GM21619 (cell line): ENCODE results near the gene SLC25A15.

Source experiments
- ATAC-seq: cut with Tn5 transposase; IDR thresholded peaks from one replicate; pipeline ENCODE4 v1.9.1; 2021; ENCODE audit not compliant: unreplicated experiment

Gene SLC25A15

GRCh38 chr13:40789275-40790153, at the start of gene SLC25A15:
Gene SLC25A15 (plus strand): TSS chr13:40789611. CDS start chr13:40793227, 3,616 bp downstream.
- ATAC-seq, result peak; percentile 83

GRCh38 chr13:40749327-40749726, 40.1 kb upstream of the SLC25A15 start:
- no peak for ATAC-seq

DNA sequence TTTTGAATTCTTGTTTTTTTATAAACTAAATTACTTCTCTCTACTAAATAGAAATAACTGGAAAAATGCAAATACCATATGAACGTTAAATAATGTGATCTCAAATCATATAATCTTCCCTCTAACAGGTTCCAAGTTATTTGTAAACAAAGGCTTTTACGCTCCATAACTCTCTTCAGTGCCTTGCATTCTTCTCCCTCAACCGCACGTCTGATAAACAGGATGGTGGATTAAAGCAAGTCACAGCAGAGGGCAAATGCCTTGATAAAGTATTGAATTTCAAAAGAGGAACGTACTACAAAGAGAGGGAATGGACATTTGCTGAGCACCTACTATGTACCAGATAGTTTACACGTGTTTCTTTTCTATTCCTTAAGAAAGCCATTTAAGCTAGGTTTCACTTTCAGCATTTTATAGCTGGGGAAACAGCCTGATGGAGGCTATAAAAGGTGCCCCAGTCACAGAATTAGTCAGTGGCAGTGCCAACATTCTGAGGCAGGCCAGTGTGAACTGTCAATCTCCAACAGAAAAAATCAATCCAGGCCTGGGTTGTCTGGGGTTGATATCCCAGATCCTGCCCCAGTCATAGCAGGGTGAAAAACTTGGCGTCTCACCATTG, 34.2 kb upstream of the SLC25A15 start:
- no peak for ATAC-seq

DNA sequence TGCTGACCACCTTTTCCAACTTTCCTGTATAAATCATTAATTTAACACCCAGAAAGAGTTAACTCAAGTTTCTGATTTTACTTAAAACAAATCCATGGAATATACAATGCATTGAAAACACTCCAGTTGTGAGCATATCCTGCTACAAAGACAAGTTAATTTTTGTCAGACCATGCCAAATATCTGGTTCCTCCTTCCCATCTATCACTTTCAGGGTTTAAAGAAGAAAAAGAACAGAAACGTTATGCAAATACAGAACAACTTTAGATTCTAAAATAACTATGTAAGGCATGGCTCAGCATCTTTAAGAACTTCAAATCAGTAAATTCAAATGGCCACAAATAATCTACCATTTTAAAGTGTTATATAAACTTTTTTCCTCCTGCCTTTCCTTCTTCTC, 33.4 kb upstream of the SLC25A15 start:
- ATAC-seq, result no peak

DNA sequence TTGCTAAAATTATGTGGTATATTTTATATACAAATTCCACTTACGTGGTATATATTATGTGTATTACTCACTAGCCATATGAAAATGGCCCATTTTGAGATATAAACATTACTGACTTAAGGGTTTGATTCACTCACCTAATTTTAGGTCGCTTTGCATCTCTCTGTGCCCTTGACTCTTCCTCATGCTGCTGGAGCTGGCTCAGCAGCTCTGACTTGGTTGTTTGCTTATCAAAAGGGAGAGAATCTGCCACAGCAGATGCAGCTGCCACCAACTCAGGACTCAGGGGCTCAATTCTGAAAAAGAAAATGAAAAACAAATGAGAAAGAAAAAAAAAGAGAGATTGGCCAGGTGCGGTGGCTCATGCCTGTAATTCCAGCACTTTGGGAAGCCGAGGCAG, 30.6 kb upstream of the SLC25A15 start:
- ATAC-seq, result no peak

GRCh38 chr13:40762849-40763248, 26.6 kb upstream of the SLC25A15 start:
- ATAC-seq, result no peak

DNA sequence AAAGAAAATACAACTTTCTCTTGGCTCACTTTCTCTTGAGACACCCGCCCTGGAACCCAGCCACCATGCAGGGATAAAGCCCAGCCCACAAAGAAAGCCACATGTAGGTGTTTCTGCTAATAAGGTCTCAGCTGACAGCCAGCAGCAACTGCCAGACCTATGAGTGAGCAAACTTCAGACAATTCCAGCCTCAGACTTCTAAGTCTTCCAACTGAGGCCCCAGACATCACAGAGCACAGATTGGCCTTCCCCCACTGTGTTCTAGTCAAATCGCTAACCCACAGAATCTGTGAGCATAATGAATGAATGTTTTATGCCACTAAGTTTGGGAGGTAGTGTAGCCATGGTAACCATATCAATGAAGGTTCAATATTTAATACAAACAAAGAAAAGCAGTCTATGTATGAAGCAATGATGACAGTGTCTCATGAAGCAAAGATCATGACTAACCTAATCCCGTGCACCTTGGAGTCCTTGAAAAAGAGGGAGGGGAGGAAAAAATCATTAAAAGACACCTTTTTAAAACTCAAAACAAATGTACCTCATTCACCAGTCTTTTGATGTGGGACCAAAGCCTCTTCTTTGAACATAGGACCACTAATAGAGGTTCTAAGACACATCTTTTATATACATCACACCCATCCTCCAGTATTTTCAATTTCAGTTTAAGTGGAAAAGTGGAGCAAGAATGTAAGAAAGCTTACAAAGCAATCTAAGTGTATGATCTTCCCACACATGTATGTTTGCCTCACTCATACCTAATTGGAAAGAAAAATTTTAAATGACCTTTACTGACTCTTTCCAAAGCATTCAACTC, 24.6 kb upstream of the SLC25A15 start:
- no peak for ATAC-seq

GRCh38 chr13:40765602-40766001, 23.8 kb upstream of the SLC25A15 start:
- ATAC-seq, result no peak

- no peak for ATAC-seq
These were observed 19.4 kb upstream of the SLC25A15 start for GRCh38 chr13:40769970-40770369.

GRCh38 chr13:40770609-40770933, 18.8 kb upstream of the SLC25A15 start:
- no peak for ATAC-seq

GRCh38 chr13:40770934-40771618, 18.3 kb upstream of the SLC25A15 start, which contains the start of gene MRPS31:
Gene MRPS31 (minus strand): TSS chr13:40771190. CDS start chr13:40771136, 54 bp downstream.
- peak; percentile 94 for ATAC-seq

- no peak for ATAC-seq
These were observed 16.5 kb upstream of the SLC25A15 start for GRCh38 chr13:40772765-40773473.

- no peak for ATAC-seq
These were observed 14.7 kb upstream of the SLC25A15 start for GRCh38 chr13:40774672-40775071.

- no peak for ATAC-seq
These were observed 13.2 kb upstream of the SLC25A15 start for GRCh38 chr13:40776232-40776631.

DNA sequence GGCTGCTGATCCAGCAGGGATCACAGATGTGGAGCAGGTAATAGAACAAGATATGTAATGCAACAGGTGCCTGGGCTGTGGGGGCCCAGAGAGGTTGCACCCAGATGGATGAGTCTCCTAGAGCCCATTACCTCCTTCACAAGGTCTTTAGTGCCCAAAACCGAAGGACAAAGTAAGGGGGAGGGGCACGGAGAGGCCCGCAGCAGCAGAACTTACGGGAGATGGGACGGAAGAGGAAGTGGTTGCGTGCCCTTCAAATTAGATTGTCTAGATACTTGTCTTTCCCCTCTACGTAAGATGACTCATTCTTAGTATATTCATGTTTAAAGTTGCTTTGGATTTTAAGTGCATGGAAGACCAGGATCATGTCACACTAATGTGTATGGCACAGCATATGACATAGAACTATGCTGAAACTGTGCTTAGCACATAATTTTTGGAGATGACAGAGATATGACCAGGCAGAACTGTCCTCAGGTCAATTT, 12.7 kb upstream of the SLC25A15 start:
- ATAC-seq, result peak; percentile 50

GRCh38 chr13:40777166-40777808, 12.1 kb upstream of the SLC25A15 start:
- ATAC-seq, result peak; percentile 82

DNA sequence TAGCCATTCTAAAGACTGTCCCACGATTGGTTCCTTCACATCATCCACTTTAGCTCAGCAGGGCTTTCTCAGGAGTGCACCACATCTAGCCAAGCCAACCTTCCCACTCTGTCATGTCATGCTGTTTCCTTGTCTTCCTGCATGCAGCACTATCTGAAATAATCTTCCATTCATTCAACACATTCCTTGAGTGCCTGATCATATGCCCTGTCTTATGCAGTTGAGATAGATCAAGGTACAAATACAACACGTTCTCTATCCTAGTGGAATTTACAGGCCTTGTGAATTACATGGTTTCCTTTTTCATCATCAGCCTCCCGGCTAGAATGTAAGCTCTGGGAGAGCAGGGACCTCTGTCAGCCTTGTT, 11.6 kb upstream of the SLC25A15 start:
- no peak for ATAC-seq

DNA sequence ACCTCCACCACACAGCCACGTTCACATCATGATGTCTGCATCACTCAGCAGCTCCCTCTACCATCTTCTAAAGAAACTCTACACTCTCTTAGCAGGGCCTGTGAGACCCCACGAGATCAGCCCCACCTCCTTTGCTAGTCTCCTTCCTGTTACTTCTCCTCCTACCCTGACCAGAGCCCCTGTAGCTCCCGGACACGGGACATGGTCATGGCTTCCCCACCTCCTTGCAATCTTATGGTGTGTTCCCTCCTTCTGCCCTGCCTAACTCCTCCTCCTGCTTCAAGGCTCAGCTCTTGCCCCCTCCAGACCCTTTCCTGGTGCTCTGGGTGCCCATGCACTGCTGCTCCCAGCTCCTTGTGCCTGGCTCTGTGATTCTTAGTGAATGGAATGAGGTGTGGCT, 10.4 kb upstream of the SLC25A15 start:
- ATAC-seq, result no peak

DNA sequence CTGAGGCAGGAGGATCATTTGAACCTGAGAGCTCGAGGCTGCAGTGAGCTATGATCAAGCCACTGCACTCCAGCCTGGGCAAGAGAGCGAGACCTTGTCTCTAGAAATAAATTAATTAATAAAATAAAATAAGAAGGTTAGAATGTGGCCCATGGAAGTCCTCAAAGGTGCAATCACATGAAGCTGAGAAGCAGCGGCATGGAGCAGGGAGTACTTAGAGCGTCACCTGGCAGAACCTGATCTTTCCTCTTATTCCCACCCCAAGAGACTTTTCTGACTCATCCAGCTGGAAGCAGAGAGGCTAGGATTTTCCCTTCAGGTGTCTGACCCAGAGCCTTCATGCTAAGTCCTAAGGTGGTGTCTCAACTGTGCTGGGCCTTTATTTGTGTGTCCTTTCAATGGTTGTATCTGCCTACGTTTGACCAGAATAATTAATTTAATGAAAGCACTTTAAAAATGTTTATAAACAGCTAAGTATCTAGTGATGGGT, 9.6 kb upstream of the SLC25A15 start:
- no peak for ATAC-seq
